LHCN-M2 (cell line): ENCODE measurements around the gene FBXL16. TPM values are rescaled to one million over a fixed set of nuclear protein-coding genes. Genes with fewer than 3 reads are reported as not detected.

Experiments used
- DNase-seq: peaks from one replicate; pipeline ENCODE4 v3.0.0-alpha.2; 2012; ENCODE audit warnings: low read depth
- total RNA-seq: library from RNA; depleted of rRNA; stranded (reverse); fragments of >200 nt; gene quantifications from 2 replicates; pipeline ENCODE4 v1.2.3, GENCODE V29; 2014

Gene FBXL16
- total RNA-seq, 1 experiment from 2014 or later = not detected

- no peak for DNase-seq
Measured at GRCh38 chr16:678858-679813, 26.5 kb downstream of the FBXL16 start.

DNA sequence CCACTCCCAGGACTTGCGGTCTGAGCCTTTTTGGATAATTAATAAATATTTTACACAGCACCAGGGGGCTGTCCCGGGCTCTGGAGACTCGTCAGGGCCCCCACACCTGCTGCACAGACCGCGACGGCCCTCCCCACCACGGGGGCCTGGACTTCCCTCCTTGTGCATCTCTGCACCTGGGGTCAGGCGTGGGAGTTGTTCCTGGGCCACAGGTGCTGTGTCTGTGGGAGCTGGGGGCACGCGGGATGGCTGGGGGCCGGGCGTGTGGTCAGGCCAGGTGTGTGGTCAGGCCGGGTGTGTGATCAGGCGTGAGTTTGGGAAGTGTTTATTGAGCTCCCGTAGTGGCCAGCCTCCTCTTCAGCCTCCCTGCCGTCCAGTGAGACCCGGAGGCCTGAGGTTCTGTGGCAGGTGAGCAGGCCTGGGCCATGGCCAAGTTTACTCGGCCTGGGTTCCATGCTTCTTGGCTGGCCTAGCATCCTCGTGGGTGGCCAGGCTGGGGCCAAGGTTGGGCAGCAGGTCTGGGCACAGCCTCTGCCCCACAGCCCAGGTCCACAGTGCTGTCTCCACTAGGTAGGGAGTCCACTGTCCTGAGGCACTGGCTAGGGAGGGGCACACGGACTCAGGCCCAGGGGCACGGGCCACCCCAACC, 27.3 kb downstream of the FBXL16 start:
- DNase-seq = no peak

DNA sequence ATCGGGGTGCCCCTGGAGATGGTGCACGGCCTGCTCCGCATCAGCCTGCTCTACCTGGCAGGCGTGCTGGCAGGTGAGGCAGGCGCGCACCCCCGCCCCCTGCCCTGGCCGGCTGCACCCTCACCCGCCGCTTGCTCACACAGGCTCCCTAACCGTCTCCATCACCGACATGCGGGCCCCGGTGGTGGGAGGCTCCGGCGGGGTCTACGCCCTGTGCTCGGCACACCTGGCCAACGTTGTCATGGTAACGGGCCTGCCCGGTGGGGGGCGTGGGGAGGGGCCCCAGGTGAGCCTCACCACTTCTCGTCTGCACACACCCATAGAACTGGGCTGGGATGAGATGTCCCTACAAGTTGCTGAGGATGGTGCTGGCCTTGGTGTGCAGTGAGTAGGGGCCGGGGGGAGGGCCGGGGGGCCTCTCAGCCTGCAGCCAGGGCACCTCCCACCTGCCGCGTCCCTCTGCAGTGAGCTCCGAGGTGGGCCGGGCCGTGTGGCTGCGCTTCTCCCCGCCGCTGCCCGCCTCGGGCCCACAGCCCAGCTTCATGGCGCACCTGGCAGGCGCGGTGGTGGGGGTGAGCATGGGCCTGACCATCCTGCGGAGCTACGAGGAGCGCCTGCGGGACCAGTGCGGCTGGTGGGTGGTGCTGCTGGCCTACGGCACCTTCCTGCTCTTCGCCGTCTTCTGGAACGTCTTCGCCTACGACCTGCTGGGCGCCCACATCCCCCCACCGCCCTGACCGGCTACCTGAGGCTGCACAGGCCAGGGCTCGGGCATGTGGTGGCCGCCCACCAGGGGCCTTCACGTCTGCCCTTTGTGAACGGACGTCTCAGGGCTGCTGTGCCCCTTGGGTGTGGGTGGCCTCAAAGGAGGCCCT, 28.0 kb downstream of the FBXL16 start:
- no peak for DNase-seq

GRCh38 chr16:676913-677312, 28.7 kb downstream of the FBXL16 start:
- DNase-seq = no peak

- no peak for DNase-seq
Measured at GRCh38 chr16:676565-676902, 29.1 kb downstream of the FBXL16 start.

DNA sequence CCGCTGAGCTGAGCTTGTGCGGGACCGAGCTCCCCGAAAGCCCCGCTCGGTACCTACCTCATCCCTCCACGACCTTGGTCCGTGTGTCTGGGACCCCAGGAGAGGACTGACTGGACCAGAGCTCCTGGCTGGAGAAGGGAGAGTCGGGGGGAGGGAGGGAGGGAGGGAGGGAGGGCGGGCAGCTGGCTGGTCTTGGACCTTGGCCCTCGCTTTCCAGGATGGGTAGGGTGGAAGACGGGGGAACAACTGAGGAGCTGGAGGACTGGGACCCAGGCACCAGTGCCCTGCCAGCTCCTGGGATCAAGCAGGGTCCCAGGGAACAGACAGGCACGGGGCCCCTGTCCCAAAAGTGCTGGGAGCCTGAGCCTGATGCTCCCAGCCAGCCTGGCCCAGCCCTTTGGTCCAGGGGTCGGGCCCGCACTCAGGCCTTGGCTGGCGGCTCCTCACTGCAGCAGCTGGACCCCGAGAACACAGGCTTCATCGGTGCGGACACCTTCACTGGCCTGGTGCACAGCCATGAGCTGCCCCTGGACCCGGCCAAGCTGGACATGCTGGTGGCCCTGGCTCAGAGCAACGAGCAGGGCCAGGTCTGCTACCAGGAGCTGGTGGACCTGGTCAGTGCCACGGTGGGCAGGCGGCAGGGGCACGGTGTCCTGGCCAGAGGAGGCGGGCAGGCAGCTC, 29.6 kb downstream of the FBXL16 start:
- no peak for DNase-seq

- DNase-seq = no peak
Measured at GRCh38 chr16:674968-675883, 30.4 kb downstream of the FBXL16 start, which contains the start of gene RHBDL1. TSS of gene RHBDL1 (plus strand) at chr16:675671. CDS start at chr16:675791, 120 bp downstream.

DNA sequence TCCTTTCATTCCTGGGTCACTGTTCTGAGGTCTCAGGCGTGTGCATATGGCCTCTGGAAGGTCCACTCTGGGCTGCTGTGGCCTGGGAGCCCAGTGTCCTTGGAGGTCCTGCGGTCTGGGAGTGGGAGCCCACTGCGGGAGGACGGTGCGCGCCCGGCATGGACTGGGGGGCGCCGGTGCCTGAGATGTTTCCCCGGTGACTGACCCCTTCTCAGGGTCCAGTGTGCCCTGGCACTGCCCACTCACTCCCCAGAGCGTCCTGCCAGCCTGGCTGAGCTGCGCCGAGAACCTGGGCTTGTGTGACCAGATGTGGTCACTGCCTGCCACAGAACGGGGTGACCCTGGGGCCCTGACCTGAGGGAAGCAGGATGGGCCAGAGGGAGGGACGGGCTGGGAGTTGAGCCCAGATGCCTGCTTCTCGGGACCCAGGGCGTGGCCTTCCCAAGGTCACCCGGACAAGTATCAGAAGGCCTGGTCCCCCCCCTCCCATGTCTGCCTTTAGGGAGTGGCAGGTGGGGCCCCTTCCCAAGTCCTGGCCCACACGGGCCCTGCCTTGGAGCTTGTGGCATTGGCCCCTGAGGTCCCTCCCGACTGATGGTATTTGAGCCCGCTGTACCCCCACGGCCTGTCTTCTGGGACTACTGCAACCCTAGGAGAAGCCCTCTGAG, 31.3 kb downstream of the FBXL16 start:
- DNase-seq = no peak

DNA sequence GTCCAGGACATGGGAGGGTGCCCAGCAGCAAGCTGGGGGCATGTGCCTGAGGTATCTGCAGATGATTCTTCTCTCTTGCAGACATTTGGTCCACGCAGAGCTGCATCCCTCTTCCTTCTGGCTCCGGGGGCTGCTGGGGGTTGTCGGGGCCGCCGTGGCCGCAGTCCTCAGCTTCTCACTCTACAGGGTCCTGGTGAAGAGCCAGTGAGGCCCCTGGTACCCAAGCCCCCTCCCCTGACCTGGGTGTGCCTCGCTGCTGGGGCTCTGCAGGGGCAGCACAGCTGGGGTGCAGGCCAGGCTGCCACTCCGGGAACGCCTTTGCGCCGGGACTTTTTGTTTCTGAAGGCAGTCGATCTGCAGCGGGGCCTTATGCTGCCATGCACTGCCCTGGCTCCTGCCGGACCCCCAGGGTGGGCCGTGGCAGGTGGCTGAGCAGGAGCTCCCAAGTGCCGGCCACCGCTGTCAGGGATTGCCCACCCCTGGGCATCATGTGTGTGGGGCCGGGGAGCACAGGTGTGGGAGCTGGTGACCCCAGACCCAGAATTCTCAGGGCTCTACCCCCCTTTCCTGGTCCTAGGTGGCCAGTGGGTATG, 32.1 kb downstream of the FBXL16 start:
- DNase-seq = no peak

- no peak for DNase-seq
Measured at GRCh38 chr16:672851-673250, 32.8 kb downstream of the FBXL16 start.

GRCh38 chr16:672371-672770, 33.2 kb downstream of the FBXL16 start:
- no peak for DNase-seq

DNA sequence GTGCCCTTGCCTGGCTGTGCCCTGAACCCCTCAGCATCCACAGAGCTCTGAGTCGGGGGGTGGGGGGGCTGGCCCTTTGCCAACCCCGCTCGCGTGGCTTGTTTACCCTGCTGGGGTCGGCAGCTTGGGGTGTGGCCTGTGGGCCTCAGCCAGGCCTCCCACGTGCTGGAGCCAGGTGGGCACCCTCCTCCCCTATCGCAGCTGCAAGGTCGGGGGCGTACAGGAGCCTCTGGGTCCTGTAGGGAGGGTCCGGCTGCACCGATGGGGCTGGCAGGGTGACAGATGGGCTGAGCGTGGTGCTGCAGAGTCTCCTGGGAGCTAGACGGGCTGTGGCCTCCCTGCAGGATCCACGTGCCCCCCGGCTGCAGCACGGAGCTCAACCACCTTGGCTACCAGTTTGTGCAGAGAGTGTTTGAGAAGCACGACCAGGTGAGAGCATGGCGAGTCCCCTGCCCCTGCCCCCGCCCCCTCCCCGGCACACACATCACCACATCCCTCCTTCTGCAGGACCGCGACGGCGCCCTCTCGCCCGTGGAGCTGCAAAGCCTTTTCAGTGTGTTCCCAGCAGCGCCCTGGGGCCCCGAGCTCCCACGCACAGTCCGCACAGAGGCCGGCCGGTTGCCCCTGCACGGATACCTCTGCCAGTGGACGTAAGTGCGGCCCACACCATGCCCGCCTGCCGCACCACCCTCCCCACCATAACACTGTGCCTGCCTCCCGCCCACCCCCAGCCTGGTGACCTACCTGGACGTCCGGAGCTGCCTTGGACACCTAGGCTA, 34.1 kb downstream of the FBXL16 start:
- DNase-seq = no peak

- DNase-seq = no peak
Measured at GRCh38 chr16:670485-671352, 34.9 kb downstream of the FBXL16 start.

DNA sequence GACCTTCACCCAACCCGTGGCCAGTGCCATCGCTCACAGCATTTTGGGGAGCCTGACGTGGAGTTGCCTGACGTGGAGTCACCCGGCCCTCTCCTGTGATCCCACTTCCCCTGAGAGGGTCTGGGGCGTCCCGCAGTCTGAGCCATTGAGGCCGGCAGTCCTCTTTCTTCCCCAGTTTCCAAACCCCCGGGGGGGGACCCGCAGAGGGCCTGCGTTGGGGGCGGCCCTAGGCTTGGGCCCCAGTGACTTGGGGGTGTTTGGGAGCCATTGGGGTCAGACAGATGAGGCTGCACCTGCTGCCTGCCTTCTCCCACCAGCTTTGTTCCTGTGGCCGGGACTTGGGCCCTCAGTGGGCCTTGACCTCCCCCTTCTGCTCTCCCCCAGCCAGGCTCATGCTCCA, 35.9 kb downstream of the FBXL16 start:
- DNase-seq = no peak

- no peak for DNase-seq
Measured at GRCh38 chr16:668519-669171, 37.0 kb downstream of the FBXL16 start.

- DNase-seq = peak; percentile 85
Measured at GRCh38 chr16:667780-668518, 37.7 kb downstream of the FBXL16 start, which contains the start of gene RHOT2. TSS of gene RHOT2 (plus strand) at chr16:668132. CDS start at chr16:668200, 68 bp downstream.
